GM21381 (cell line): ENCODE data around the gene OXNAD1.
A peak's percentile ranks its signal among the peaks of the same experiment; 100 is the strongest.

Experiments used
- ATAC-seq: cut with Tn5 transposase; IDR thresholded peaks from one replicate; pipeline ENCODE4 v1.9.1; 2021; ENCODE audit warnings: mild to moderate bottlenecking, moderate library complexity; ENCODE audit not compliant: unreplicated experiment

The OXNAD1 gene, protein sequence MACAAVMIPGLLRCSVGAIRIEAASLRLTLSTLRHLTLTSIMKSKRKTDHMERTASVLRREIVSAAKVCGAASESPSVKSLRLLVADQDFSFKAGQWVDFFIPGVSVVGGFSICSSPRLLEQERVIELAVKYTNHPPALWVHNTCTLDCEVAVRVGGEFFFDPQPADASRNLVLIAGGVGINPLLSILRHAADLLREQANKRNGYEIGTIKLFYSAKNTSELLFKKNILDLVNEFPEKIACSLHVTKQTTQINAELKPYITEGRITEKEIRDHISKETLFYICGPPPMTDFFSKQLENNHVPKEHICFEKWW

DNA sequence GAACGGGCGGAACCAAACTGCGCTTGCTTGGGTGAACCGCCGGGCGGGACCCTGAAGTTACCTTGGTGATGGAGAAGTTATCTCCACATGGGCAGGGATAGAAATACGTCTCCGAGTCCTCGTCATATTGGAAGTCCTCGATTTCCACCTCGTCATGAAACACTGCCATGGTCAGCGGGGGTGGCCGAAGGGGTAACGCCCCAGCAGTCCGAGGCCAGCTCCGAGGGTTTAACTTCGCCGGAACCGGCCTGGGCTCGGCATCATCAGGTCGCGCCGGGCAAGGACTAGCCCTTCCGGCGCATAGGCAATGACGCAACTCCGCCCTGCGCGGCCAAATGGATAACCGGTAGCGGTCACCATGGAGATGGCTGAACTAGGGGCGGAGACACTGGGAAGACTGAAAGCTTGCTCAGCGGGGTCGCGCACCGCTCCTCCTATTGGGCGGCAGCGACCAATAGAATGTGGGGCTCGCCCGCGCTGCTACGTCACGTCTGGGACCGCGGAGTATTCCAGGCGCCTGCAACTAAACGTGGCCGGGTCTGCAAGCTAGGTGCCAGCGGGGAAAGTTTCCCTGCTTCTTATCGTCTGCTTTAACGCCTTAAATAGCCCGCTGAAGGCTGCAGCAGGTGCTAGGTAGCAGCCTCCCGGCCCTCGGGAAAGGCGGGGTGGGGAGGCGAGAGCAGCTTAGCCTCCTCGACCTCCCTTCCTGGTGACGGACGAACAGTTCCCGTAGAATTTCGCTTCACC is at the start of gene OXNAD1, which contains the start of gene DPH3:
Gene OXNAD1 (plus strand): TSS at position 505 of the 747 bp plus-strand sequence. CDS start 5,741 bp downstream, outside the sequence.
Gene DPH3 (minus strand): TSS at position 236 of the 747 bp plus-strand sequence. CDS start 67 bp downstream, at position 169.
- ATAC-seq, result peak; percentile 98

DNA sequence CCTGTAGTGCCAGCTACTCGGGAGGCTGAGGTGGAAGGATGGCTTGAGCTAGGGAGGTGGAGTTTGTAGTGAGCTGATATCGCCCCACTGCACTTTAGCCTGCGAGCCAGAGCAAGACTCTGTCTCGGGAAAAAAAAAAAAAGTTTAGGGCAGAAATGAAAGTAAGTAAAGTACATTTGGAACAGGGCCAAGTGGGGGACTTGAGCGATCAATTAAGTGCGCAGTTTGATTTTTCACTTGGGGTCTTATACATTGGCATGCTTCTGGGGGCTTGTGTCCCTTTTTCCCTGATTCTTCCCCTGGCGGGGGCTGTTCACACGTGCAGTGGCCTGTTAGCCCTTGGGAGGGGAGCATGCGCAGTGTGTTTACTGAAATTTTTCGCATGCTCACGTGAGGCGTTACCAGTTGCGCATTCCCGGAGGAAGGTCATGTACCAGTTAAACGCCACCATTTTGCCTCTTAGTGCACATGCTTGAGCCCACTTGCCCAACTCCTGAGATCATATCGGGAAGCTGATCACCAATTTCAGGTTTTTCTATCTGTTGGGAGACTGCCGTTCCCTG is 48.6 kb upstream of the OXNAD1 start:
- no peak for ATAC-seq

DNA sequence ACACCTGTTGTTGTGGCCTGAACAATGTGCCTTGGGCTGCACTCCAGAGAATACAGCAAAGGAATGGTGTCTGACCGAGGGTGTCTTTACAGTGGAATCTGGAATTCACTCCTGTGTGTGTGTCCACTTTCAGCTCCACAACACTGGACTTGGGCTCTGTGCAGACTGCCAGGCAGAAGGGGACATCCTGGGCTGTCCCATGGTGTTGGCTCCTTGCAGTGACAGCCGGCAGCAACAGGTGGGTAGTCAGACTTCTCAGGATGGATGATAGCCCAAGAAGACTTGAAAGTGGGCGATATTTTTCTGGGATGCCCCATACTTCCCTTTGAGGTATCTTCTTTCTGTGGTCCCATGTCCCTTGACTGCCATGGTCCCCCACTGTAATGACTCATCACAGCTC is 45.2 kb upstream of the OXNAD1 start:
- no peak for ATAC-seq

DNA sequence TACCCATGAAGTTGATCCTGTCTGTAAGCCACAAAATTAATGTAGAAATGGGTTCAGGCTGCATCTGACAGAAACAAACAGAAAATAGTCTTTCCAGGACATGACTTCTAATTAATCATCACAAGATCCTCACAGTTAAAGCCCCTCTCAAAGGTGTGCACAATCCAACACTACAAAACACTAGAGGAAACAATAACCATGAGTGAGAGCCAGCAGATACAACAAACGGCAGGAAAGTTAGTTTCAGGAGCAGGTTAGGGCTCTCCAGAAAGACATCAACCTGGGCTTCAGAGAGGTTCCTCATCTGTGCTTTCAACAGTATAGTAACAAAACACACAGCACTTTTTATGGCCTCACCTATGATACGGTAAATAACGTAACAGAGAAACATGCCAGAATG is 43.0 kb upstream of the OXNAD1 start:
- no peak for ATAC-seq

DNA sequence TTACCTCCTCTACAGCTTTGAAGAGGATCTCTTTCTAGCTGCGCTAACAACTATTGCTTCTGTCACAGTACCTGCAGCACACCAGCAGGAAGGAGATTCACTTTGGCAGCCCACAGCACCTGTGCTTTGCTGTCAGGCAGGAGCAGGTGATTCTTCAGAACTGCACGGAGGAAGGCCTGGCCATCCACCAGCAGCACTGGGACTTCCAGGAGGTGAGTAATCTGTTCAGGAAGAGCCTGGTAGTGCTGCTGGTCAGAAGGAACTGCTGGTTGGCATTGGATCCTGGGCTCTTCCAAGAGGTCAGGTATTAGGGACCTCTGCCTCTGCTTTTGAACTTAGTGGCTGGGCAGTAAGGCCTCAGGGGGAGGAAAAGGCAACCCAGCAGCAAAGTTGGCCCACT is 42.5 kb upstream of the OXNAD1 start:
- ATAC-seq, result no peak

DNA sequence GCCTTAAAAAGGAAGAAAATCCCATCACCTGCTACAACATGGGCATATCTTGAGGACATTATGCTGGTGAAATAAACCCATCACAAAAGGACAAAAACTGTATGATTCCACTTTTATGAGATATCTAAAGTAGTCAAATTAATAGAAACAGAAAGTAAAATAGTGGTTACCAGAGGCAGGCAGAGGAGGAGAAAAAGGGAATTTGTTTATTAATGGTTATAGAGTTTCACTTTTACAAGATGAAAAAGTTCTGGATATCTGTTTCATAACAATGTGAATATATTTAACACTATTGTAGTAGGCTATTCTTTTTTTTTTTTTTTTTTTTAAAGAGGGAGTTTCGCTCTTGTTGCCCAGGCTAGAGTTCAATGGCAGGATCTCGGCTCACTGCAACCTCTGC is 40.7 kb upstream of the OXNAD1 start:
- ATAC-seq, result no peak

DNA sequence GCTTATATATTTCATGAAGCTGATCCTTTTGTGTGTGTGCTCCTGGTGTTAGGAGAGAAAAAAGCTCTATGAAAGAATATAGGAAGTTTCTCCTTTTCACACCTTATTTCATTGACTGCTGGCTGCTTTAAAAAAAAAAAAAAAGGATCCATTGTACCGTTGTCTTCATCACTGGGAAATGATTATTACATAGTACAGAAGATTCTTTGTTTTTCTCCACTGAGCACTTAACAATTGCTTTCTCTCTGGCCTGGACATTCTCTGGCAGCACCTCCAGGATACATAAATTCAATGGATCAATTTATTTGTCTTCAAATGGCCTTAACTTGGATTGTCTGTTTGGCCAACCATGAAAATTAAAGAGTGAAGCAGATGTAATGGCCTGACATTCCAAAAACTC is 37.4 kb upstream of the OXNAD1 start:
- no peak for ATAC-seq

DNA sequence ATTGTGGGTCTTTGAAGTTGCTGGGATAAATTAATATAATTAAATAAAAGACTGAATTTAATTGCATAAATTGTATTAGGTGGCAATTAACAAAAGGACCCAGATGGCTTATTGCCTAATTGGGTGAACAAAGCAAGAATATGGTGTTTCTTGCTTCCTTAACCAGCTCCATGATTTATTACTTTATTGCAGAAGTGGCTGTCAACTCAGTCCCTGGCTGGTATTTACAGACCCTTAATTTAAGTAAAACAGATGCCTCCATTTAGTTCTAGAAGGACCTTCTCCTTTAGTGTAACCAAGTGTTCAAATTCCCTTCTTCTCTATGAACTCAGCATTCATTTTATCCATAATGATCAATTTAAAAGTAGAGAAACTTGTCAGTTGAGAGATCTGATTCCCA is 35.3 kb upstream of the OXNAD1 start:
- no peak for ATAC-seq

DNA sequence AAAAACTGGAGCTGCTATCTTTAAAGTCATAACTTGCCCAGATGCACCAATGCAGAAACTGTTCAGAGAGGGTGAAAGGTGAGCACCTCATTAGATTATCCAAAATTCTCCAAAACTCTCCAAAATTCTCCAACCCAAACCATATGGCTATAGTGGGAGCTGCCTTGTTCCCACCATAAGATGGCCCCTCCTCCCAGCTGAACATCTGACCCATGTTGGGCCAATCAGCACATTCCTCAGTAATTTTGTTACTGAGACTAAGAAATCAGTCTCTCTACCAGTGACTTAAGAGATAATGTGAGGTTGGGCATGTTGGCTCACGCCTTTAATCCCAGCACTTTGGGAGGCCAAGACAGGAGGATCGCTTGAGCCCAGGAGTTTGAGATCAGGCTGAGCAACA is 33.0 kb upstream of the OXNAD1 start:
- no peak for ATAC-seq

DNA sequence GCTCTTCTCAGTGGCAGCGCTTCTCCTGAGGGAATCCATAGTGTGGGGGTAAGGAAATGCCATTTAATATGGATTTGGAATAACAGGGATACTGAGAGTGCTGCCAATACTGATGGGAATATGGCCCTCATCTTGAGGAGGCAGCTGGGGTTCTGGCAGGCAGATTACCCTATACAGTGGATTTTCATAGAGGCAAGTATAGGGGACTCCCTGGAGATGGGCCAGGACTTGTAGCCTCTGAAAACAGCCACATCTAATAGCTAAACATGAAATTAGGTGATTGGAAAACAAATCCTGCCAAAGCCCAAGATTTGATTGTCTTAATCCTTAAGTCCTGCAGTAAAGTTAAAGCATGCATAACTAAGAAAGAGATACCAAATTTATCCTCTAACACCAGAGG is 31.2 kb upstream of the OXNAD1 start:
- no peak for ATAC-seq

DNA sequence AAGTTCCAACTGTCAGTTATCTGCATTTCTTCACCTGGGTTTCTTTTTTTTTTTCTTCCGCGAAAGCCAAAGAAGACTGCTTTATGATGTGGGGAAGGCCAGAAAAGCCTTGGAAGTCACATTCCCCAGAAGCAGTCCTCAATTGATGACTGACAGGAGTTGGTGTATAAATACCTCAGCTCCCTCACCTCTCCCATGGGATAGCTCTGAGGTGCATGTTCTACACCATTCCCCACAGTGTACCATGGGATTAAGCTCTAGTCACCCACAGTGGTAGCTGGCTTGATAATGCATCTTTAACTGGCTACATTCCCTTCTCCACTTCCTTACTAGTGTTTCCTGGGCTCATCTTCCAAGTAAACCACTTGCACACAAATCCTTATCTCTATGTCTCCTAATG is 30.7 kb upstream of the OXNAD1 start:
- ATAC-seq, result no peak

DNA sequence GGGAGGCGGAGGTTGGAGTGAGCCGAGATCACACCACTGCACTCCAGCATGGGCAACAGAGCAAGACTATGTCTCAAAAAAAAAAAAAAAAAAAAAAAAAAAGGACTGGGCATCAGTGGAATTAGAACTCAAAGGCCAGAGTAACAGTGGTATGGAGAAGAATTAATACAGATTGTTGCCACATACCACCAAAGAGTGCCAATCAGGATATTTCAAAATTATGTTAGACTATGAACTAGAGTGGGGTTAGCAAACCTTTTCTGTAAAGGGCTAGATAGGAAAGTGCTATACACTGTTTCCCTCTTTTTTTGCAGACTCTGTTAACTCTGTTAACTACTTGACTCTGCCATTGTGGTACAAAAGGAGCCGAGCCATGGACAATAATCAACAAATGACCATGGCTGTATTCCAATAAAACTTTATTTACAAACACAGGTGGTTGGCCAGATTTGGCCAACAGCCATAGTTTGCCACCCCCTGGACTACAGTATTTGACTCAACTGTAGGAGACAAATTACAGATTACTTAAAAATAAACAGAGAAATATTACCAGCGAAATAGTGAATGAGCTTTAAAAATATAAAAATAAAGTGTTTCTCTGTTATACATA is 28.9 kb upstream of the OXNAD1 start:
- ATAC-seq, result no peak

DNA sequence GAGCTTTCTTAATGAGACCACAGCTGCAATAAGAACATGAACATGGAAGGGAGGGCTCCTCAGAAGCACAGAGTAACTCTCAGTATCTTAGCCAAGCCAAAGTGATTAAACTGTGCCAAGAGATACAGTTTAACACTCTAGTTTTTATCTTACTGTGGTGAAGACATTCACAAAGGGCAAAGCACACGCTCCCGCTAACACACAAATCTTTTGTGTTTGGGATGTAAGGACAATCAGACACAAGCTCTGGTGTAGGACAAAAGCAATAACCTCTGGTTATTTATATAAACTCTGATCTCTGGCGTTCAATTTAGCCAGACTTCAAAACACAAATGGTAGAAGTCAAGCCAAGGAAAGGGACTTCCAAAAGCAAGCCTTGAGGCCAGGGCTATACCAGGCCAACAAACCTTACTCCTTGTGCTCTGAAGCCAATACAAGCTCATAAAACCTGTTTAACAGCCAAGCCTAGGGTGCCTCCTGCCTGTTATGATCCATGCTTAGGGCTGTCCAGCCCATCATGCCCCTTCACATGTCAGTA is 28.1 kb upstream of the OXNAD1 start:
- no peak for ATAC-seq

DNA sequence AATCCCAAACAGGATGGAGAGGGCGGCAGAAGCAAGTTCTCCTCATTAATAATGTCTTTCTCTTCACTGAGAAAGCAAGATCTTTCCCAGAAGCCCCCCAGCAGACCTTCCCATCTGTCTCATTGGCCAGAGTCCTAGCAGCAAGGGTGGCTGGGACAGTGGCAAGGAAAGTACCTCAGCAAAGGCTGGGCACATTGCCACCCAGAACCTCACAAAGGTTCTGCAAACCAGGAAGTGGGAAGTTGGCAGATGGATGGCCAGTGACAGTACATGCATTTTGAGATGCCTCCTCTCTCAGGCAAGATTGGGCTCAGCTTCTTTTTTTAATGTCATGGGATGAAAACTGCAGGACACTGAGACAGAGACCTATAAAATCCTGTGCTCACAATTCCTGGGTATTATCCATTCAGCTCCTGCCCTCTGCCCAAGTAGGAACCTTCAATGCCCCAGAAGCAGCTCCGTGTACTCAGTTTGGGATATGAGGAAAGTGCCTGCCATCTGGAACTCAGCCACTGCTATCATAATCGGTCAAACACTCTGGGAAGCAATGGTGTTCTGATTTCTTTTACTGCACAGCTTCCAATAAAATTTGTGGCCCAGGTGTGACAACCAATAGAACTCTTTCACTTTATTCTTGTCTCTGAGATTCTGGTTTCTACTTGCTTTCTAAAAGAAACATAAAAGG is 25.8 kb upstream of the OXNAD1 start:
- ATAC-seq, result no peak

DNA sequence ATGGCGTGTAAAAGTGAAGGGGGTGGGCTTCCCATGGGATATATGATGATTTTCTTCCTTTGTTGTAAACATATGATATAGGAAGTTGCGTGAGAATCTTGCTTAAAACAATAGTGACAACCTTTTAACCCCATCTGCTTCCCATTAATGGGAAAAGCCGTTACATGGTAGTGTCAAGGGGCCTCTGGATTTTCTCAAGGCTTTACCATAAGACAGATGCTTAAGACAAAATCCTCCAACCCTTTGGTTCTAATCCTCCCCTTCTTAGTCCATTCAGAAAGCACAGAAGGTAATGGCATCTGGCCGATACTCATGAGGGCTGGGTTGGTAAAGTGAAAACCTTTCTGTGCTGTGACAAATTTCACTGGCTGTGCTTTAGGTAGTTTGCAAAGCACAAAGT is 25.2 kb upstream of the OXNAD1 start:
- ATAC-seq, result no peak

DNA sequence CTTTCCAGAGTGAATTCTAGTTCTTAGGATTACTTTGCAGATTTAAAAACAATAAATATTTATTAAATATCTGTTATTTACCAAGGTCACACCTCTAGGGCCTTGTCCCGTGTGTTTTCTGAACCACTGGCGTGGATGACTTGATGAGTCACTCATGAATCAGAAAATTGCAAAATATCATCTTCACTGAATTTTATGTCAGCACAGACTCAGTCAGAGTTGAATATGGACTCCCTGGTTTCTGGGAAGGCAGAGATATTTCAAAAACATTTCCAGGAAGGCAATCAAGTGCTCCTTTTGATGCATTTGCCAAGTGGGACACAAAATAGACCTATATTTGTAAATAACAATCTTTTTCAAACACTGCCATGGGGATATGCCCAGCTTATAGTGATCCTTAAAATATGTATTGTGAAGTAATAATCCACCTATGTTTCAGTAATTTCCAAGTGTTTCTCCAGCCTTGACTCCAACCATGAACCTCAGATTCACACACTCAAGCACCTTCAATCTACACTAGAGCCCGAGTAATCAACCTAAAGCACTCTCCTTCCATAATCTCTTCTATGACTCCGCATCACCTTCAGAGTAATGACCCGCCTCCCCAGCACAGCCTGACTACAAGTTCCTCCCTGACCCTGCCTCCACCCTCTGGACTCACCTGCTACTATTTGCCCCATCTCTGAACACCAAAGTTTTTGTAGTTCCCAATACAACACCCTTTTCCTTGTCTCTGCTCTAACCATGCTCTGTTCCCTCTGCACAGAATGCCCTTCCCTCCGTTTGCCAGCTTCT is 24.6 kb upstream of the OXNAD1 start:
- ATAC-seq, result no peak

DNA sequence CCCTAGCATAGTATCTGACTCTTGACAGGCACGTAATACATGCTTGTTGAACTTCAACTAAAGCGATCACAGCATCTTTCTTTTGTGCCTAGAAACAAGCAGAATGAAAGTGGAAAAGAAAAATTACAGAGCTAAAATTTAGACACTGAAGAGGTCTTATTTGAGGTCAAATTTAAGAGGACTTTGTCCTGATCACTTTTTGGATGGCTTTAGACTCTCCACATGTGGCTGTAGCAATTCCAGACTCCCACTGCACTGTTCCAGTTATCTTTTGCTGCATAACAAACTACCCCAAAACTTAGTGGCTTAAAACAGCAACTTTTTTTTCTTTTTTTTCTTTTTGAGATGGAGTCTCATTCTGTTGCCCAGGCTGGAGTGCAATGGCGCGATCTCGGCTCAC is 23.8 kb upstream of the OXNAD1 start:
- ATAC-seq, result no peak

DNA sequence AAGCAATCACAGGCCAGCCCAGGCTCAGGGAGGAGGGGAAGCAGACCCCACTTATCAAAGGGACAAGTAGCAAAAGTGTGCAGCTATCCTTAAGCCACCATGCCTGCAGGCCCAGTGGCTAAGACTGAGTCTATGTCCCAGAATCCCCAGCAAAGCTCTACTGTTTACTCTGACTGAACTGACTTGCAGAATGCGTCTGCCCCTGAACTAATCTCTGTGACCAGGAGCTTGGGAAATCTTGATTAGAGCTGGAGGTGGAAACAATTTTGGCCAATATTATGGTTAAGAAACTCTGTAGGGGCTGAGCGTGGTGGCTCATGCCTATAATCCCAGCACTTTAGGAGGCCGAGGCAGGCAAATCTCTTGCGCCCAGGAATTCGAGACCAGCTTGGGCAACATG is 22.8 kb upstream of the OXNAD1 start:
- ATAC-seq, result no peak

DNA sequence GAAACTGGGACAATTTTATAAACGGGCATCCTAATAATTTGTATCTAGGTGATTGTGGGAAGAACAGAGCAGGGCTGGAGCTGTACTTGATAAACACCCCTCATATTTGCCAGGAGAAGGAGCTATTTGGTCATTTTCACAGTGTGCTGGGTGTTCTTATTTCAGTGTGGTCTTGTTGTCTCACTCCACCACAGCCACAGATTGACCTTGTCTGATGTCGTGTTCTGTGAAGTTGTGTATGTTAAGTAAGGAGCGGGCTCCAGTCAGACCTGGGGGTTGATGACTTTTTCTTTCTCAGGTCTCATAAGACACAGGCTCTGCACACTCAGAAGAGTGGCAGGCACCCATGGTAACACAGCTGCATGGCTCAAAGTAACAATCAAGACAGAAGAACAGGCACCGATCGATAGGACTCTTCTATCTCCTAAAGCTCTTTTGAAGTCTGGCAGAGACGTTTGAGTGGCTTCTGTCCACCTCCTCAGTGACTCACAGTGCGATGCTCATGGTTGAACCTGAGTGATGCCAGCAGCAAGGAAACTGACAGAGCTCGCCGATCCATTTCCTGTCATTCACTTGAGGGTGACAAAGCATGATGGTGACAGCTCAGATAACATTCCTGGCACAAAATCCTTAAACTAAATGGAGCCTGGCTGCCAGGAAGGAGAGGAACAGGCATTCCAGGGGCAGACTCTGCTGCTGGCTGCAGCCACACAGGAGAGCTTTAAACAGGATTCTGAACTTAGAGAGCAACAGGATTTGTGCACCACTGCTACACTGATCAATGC is 21.1 kb upstream of the OXNAD1 start:
- ATAC-seq, result no peak
